ENCODE results near the gene MGAT5B.

The MGAT5B gene

DNA sequence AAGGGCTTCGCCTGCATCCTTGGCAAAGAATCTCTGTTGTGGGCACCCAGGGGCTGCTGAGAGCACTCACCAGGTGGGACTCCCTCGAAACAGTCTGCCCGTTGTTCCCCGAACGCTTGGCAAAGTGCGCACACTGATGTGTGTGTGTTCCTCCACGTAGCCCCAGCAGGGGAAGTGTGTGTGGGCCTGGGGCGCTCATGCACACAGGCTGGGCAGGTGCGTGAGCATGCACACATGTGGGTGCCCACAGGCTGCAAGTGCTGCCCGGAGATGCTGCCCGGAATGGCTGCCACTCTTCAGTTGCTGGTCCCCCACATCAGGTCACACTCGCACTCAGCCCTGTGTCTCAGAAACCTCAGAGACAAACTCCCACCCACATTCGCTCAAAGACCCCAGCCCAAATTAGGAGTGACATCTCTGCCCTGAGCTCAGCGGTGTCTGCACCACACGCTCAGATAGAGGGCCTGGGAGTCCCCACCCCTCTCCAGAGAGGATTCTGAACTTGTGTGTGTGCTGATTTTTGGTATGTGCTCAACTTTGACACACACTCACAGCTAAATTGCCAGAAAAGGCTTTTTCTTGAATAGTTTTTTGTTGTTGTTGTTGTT is 119.4 kb downstream of the MGAT5B start:
- no peak for DNase-seq

DNA sequence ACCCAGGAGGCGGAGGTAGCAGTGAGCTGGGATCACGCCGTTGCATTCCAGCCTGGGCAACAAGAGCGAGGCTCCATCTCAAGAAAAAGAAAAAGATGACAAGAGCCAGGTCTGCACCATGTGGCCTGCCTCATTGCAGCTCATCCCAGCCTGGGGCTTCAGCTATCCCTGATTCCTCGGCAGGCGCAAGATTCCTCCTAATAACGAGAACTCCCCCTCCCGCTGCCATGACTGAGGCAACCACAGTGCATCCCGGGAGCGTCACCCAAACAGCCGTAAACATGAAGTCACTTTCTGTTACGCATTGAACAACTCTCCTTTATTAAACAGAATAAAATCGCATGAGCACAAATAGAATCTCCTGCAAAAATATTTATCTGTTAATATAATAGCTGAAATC is 120.6 kb downstream of the MGAT5B start:
- no peak for DNase-seq

DNA sequence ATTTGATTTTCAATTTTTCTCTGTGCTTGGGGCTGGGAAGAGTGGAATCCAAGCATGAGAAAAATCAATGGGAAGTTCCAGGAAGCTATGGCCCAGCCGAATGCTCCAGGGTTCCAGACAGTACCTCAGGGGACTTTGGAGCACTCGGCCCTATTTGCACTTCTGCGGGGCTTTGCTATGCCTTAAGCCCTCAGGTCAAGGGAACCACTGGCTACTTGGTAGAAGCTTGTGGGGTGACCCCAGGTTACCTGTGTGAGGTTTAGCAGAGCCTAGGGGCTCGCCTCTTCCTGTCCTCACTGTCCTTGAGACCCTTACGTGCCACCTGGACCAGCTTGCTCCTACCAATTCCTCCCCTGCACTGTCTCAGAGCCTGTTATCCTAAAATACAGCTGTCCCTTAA is 121.3 kb downstream of the MGAT5B start:
- no peak for DNase-seq

DNA sequence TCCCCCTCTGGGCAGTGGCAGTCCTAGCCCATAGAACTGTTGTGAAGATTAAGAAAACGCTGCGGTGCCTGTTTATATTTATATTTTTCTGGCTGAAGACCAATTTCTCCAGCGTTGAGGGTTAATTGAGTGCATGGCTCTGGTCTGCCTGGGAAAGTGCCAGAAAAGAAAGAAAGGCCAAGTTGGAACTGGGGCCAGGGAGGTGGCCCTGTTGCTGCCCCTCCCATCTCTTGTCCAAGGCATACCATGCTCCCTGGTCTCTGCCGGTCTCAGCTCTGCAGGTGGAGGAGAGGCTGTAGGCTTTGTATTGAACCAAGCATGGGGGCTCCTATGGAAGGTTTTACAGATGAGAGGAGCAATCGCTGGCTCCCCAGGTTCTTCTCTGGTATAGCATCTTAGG is 124.7 kb downstream of the MGAT5B start:
- DNase-seq: no peak

DNA sequence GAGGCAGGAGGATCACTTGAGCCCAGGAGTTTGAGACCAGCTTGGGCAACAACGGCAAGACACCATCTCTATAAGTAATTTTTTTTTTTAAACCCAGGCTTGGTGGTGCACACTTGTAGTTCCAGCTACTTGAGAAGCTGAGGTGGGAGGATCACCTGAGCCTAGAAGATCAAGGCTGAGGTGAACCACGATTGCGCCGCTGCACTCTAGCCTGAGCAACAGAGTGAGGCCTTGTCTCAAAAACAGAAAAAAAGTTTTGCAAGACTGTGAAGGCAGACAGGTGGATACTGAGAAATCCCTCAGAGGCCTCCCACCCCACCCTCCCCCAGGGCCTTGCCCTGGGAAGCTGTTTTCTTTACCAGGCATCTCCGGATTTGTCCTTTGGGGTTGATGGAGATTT is 125.4 kb downstream of the MGAT5B start:
- DNase-seq: no peak

DNA sequence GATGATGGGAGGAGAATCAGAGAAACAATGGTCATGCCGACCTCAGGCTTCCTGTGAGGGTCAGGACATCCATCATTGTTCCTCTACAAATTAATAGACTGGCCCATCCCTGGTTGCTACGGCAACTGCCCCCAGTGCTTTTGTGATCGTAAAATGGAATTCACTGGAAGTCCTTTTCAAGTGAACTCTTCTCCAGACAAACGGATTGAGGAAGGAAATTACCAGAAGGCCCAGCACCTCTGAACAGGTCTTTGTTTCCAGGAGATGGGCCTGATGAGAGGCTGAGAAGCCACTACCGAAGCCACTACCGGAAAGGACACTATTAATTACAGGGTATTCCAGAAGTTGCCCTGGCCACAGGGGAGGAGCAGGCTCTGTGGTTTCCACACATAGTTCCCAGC is 126.0 kb downstream of the MGAT5B start:
- DNase-seq: no peak

DNA sequence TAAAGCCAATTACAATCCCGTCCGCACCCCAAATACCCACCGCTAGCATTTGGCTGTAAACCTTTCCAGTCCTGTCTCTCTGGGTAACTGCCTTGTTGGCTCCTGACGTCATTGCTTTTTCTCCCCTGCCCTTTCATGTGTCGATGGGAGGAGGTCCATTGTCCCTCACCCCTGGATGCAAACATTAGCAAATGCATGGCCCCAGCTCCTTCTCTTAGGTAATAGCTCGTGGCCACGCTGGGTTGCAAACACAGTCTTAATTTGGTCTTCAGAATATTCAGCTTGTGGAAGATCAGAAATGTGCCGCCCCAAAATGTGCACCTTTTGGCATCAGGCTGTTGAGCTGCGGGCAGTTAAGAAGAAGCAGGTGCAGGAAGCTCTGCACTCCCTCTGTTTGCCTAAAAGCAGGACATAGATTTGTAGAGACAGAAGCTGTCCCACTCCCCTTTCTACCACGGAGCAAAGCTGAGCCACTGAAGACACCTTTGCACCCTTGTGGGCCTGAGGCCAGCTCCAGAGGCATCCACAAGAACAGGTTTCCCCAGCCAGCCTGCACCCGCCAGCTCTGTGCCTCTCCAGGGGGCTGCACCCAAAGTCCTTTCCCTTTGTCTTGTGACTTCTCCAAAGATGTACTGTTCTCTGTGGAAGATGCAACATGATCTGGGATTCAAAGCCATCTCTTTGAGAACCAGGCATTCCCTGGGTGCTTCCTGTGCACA is 127.3 kb downstream of the MGAT5B start:
- no peak for DNase-seq

DNA sequence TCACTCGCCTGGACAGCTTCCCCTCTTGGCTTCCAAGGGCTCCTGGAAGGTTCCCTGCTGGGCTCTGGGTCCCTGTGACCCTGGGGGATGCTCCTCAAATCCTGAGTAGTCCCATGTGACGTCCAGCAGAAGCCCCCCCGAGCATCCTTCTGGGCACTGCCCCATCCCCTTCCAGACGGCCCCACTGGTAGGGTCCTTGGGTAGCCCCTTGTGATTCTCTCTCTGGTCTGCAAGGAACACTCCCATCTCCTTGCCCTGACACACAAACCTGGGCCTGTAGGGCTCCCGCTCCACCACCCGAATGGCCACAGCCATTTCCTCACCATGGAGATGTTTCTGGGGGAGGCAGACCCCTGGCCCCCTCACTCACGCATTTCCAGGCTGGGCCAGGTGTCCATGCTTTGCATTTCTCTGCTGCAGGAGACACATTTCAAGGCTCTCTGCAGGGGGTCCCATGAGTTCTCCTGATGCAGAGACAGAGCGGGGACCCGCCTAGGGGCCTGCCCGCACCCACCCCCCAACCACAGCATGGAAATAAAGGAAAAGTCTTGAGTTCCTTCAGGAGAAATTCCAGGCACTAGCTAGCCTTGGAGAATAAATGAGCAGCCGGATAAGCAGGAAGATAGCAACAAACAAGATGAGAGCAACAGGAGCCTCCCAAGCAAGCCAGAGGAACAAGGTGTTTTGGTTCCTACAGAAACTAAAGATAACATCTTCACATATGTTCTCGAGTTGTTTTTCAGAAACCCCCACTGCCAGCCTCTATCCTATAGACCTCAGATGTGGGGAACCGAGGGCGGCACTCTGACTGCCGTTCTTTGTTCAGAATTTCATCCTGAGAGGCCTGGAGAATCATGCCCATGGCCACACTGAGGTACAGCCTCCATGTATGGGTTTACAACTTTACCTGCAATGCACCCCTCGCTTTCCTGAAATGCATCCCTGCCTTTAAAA is 128.8 kb downstream of the MGAT5B start:
- no peak for DNase-seq

DNA sequence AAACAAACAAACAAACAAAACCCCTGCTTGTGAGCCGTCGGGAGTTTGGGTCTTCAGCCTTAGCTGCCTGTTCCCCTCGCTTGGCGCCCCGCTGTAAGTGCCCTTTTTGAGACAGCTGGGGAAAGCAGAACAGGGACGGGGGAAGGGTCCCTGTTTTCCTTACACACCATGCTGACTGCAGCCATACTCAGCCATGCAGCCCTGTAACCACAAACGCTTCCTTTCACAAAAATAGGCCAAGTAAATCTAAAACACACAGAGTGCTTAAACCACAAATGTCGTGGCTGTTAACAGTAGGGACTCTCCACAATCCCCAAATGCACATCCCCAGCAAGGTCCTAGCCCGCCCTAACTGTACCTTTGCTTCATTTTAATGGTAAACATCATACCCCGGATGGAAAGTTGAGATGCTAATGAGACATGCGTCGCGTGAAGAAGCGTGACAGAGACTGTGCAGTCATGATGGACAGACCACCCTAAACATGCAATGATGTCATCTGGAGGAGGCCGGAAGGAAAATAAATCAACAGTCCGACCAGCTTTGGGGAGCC is 129.9 kb downstream of the MGAT5B start:
- peak; percentile 42 for DNase-seq

DNA sequence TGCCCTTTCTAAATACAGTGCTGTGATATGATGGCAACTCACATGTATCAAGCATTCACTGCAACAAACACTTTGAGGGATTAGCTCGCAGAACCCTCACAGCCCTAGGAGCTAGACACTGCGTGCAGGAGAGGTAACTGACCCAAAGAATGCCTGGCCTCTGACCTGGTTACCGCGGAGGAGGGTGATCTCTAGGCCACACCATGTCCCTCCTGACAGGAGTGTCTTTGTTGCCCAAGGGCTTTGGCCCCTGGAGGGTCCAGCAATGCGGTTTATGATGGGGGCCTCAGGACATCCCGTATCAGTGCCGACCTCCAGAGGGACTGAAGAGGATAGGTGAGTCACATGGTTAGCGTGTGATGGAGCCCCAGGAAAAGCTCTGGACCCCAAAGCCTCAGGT is 130.6 kb downstream of the MGAT5B start:
- DNase-seq: no peak

Data from stimulated activated CD4-positive, alpha-beta T cell treated with anti-CD3 and anti-CD28 coated beads, Interleukin-1b, Interleukin-23, amount 100 ng/mL, for 48 hours (primary cell).